Neural cell (in vitro differentiated cells): ENCODE data around the gene ATP2C2. TPM values are rescaled to one million over a fixed set of nuclear protein-coding genes. Genes with fewer than 3 reads are reported as not detected.

Source experiments
- H2AFZ ChIP-seq: fragments of 200-600, 300-800 bp; sonication (generic), shearing (Covaris generic); 2 replicates; pipeline ENCODE4 v1.6.0; 2014; ENCODE audit warnings: low read depth, mild to moderate bottlenecking, antibody characterized with exemption, low read length, moderate library complexity
- H3F3A ChIP-seq: fragments of 200-600 bp; shearing (Covaris generic); 2 replicates; pipeline ENCODE4 v1.6.1; 2016; ENCODE audit warnings: mild to moderate bottlenecking, moderate library complexity, mixed read lengths, antibody characterized with exemption, low read length; ENCODE audit not compliant: insufficient read depth, poor library complexity, severe bottlenecking
- H3K27ac ChIP-seq: fragments of 200-600, 300-800 bp; sonication (generic), shearing (Covaris generic); 2 replicates; pipeline ENCODE4 v1.5.1; 2014; ENCODE audit warnings: mild to moderate bottlenecking, low read length, moderate library complexity
- H3K27me3 ChIP-seq: fragments of 300-800, 200-600 bp; sonication (generic), shearing (Covaris generic); 2 replicates; pipeline ENCODE4 v1.6.0; 2014; ENCODE audit warnings: mild to moderate bottlenecking, low read depth, low read length, moderate library complexity; ENCODE audit not compliant: insufficient read depth
- H3K36me3 ChIP-seq: fragments of 300-800, 200-600 bp; sonication (generic), shearing (Covaris generic); 2 replicates; pipeline ENCODE4 v1.5.1; 2014; ENCODE audit warnings: mild to moderate bottlenecking, antibody characterized with exemption, low read length, moderate library complexity; ENCODE audit not compliant: insufficient read depth
- H3K4me2 ChIP-seq: fragments of 300-800, 200-600 bp; sonication (generic), shearing (Covaris generic); 2 replicates; pipeline ENCODE4 v1.6.0; 2014; ENCODE audit warnings: mild to moderate bottlenecking, low read length
- H3K4me3 ChIP-seq: fragments of 300-800, 200-600 bp; sonication (generic), shearing (Covaris generic); 2 replicates; pipeline ENCODE4 v1.5.1; 2014; ENCODE audit warnings: mild to moderate bottlenecking, low read length, moderate library complexity
- H3K79me2 ChIP-seq: fragments of 200-600 bp; shearing (Covaris generic); replicated peaks from 2 replicates; pipeline ENCODE4 v1.6.0; 2014; ENCODE audit warnings: mild to moderate bottlenecking, low read length, moderate library complexity; ENCODE audit not compliant: insufficient read depth
- H3K9ac ChIP-seq: fragments of 300-800, 200-600 bp; sonication (generic), shearing (Covaris generic); 2 replicates; pipeline ENCODE4 v1.6.1; 2016; ENCODE audit warnings: mild to moderate bottlenecking, low read length, mixed read lengths
- H3K9me2 ChIP-seq: fragments of 200-600 bp; shearing (Covaris generic); 2 replicates; pipeline ENCODE4 v1.6.1; 2016; ENCODE audit warnings: mild to moderate bottlenecking, low read length, mixed read lengths; ENCODE audit not compliant: insufficient read depth
- H3K9me3 ChIP-seq: fragments of 200-600, 300-800 bp; sonication (generic), shearing (Covaris generic); 2 replicates; pipeline ENCODE4 v1.6.1; 2016; ENCODE audit warnings: mild to moderate bottlenecking, mixed run types, low read length, moderate library complexity, mixed read lengths
- H4K20me1 ChIP-seq: fragments of 200-600 bp; shearing (Covaris generic); 2 replicates; pipeline ENCODE4 v1.6.1; 2016; ENCODE audit warnings: mild to moderate bottlenecking, mixed run types; ENCODE audit not compliant: insufficient read depth
- EP300 ChIP-seq: fragments of 450-650 bp; conservative IDR thresholded peaks from 2 replicates; pipeline ENCODE4 v1.6.1; 2014; ENCODE audit warnings: antibody characterized with exemption, mild to moderate bottlenecking, moderate library complexity; ENCODE audit not compliant: poor library complexity, severe bottlenecking
- EZH2 ChIP-seq: fragments of 200-600, 300-800 bp; shearing (Covaris generic), sonication (generic); IDR thresholded peaks from 2 replicates; pipeline ENCODE4 v1.6.1; 2014; ENCODE audit warnings: antibody characterized with exemption, low read length, borderline replicate concordance, mild to moderate bottlenecking; ENCODE audit not compliant: insufficient read depth, poor library complexity, severe bottlenecking
- MXI1 ChIP-seq: fragments of 450-650 bp; conservative IDR thresholded peaks from 2 replicates; pipeline ENCODE4 v1.6.1; 2014; ENCODE audit warnings: antibody characterized with exemption, mild to moderate bottlenecking; ENCODE audit not compliant: poor library complexity, severe bottlenecking
- POLR2AphosphoS5 ChIP-seq: IDR thresholded peaks from 2 replicates; pipeline ENCODE4 v1.6.1; 2012
- RAD21 ChIP-seq: fragments of 450-650 bp; conservative IDR thresholded peaks from 2 replicates; pipeline ENCODE4 v1.6.1; 2014; ENCODE audit warnings: antibody characterized with exemption, mild to moderate bottlenecking, moderate library complexity
- SMC3 ChIP-seq: fragments of 450-650 bp; conservative IDR thresholded peaks from 2 replicates; pipeline ENCODE4 v1.6.1; 2014; ENCODE audit warnings: antibody characterized with exemption, mild to moderate bottlenecking, moderate library complexity; ENCODE audit not compliant: poor library complexity
- TAF1 ChIP-seq: IDR thresholded peaks from 2 replicates; pipeline ENCODE4 v1.6.1; 2012; ENCODE audit warnings: low read depth
- polyA plus RNA-seq: library from polyadenylated mRNA; depleted of rRNA; stranded (reverse); fragments of >200 nt; gene quantifications from 2 replicates; pipeline ENCODE4 v1.2.3, GENCODE V29; 2014
- TF ChIP-seq, protein P1 (sequence below): IDR thresholded peaks from 2 replicates; pipeline ENCODE4 v1.6.1; 2012; ENCODE audit warnings: borderline replicate concordance
- TF ChIP-seq, protein P2 (sequence below): fragments of 450-650 bp; IDR thresholded peaks from 2 replicates; pipeline ENCODE4 v1.5.1; 2014; ENCODE audit warnings: antibody characterized with exemption, mild to moderate bottlenecking, moderate library complexity; ENCODE audit not compliant: poor library complexity, severe bottlenecking

ATP2C2 gene
- polyA plus RNA-seq, 1 donor from 2014 or later: not detected

DNA sequence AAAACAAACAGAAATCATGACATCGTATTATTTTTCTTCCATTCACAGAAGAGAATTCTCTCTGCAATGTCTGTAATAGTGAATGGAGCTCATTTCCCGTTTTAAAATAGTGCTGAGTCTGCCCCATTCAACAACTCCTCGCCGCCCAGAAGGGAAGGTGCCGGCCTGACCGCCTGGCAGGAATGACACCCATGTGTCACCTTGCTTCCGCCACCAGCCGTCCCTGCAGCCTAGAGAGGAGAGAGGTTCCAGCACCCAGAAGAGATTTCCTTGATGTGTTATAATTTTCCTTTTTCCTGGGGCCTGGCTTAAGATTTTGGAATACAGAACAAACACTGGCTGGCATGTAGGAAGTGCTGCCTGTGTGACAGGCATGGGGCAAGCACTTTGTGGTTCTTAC, 76.1 kb downstream of the ATP2C2 start:
- Histone ChIP-seq H3K79me2 (no peaks in the 10 kb centered on the region), H3K9me2 (no peaks in the 10 kb centered on the region), H2AFZ (no peak overlapping the region), H3K36me3 (no peaks in the 10 kb centered on the region), H3F3A (no peaks in the 10 kb centered on the region), H3K9ac (no peak overlapping the region), H4K20me1 (no peaks in the 10 kb centered on the region), H3K9me3 (no peaks in the 10 kb centered on the region), H3K27me3 (no peaks in the 10 kb centered on the region), H3K4me2 (no peak overlapping the region), H3K4me3 (no peak overlapping the region), H3K27ac (no peak overlapping the region)
- TF ChIP-seq POLR2AphosphoS5: no peak
- TF ChIP-seq, protein P1, sequence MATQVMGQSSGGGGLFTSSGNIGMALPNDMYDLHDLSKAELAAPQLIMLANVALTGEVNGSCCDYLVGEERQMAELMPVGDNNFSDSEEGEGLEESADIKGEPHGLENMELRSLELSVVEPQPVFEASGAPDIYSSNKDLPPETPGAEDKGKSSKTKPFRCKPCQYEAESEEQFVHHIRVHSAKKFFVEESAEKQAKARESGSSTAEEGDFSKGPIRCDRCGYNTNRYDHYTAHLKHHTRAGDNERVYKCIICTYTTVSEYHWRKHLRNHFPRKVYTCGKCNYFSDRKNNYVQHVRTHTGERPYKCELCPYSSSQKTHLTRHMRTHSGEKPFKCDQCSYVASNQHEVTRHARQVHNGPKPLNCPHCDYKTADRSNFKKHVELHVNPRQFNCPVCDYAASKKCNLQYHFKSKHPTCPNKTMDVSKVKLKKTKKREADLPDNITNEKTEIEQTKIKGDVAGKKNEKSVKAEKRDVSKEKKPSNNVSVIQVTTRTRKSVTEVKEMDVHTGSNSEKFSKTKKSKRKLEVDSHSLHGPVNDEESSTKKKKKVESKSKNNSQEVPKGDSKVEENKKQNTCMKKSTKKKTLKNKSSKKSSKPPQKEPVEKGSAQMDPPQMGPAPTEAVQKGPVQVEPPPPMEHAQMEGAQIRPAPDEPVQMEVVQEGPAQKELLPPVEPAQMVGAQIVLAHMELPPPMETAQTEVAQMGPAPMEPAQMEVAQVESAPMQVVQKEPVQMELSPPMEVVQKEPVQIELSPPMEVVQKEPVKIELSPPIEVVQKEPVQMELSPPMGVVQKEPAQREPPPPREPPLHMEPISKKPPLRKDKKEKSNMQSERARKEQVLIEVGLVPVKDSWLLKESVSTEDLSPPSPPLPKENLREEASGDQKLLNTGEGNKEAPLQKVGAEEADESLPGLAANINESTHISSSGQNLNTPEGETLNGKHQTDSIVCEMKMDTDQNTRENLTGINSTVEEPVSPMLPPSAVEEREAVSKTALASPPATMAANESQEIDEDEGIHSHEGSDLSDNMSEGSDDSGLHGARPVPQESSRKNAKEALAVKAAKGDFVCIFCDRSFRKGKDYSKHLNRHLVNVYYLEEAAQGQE: no peak
- no peak for TF ChIP-seq EZH2
- TF ChIP-seq SMC3: no peak
- no peak for TF ChIP-seq RAD21
- TF ChIP-seq, protein P2, sequence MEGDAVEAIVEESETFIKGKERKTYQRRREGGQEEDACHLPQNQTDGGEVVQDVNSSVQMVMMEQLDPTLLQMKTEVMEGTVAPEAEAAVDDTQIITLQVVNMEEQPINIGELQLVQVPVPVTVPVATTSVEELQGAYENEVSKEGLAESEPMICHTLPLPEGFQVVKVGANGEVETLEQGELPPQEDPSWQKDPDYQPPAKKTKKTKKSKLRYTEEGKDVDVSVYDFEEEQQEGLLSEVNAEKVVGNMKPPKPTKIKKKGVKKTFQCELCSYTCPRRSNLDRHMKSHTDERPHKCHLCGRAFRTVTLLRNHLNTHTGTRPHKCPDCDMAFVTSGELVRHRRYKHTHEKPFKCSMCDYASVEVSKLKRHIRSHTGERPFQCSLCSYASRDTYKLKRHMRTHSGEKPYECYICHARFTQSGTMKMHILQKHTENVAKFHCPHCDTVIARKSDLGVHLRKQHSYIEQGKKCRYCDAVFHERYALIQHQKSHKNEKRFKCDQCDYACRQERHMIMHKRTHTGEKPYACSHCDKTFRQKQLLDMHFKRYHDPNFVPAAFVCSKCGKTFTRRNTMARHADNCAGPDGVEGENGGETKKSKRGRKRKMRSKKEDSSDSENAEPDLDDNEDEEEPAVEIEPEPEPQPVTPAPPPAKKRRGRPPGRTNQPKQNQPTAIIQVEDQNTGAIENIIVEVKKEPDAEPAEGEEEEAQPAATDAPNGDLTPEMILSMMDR: no peak

DNA sequence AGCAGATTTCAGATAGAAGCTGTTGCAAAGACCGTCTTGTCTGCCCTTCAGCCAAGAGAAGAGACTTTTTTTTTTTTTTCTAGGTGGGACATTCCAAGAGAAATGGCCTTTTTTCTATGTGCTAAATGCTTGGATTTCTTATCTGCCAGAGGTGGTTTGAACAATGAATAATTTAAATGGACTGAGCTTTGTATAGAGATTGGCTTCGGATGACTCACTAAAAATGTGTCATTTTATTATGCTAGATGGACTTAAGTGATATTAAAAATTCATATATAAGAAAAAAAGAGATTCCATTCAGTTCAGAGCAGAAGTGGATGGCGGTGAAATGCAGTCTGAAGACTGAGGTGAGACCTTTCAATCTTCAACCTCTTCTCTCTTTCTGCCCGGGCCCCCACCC, 77.7 kb downstream of the ATP2C2 start:
- H3K4me2 ChIP-seq: no peak overlapping the region
- no peak overlapping the region for H3K9ac ChIP-seq
- H2AFZ ChIP-seq: no peak overlapping the region
- no peaks in the 10 kb centered on the region for H3K9me3 ChIP-seq
- H3K4me3 ChIP-seq: no peak overlapping the region
- H3F3A ChIP-seq: no peaks in the 10 kb centered on the region
- no peaks in the 10 kb centered on the region for H3K27me3 ChIP-seq
- no peaks in the 10 kb centered on the region for H3K36me3 ChIP-seq
- H4K20me1 ChIP-seq: no peaks in the 10 kb centered on the region
- no peak overlapping the region for H3K27ac ChIP-seq
- TF ChIP-seq RAD21 (no peak), POLR2AphosphoS5 (no peak), MXI1 (no peak), SMC3 (no peak), EP300 (no peak), TAF1 (no peak), EZH2 (no peak)
- TF ChIP-seq, protein P1: no peak
- TF ChIP-seq, protein P2: no peak
- no peaks in the 10 kb centered on the region for H3K9me2 ChIP-seq
- H3K79me2 ChIP-seq: no peaks in the 10 kb centered on the region
